GM12801 (cell line): ENCODE measurements around the gene PTCD1.

ENCODE experiments used
- CTCF ChIP-seq: IDR thresholded peaks from one replicate; pipeline ENCODE4 v1.5.1; 2011; ENCODE audit warnings: control low read depth; ENCODE audit not compliant: insufficient read length; ENCODE audit errors: extremely low read depth

Gene PTCD1

GRCh38 chr7:99404977-99405320 lies 33.6 kb downstream of the PTCD1 start:
- TF ChIP-seq CTCF: no peak

GRCh38 chr7:99404235-99404976 lies 34.2 kb downstream of the PTCD1 start:
- TF ChIP-seq CTCF: no peak

GRCh38 chr7:99403764-99404163 lies 34.8 kb downstream of the PTCD1 start:
- TF ChIP-seq CTCF: no peak

GRCh38 chr7:99402854-99403253 lies 35.7 kb downstream of the PTCD1 start:
- TF ChIP-seq CTCF: no peak

GRCh38 chr7:99399597-99399996 lies 39.0 kb downstream of the PTCD1 start:
- no peak for TF ChIP-seq CTCF

GRCh38 chr7:99398891-99399445 lies 39.6 kb downstream of the PTCD1 start:
- no peak for TF ChIP-seq CTCF

- TF ChIP-seq CTCF: no peak
Measured at GRCh38 chr7:99397297-99397983, 41.2 kb downstream of the PTCD1 start.
